Vagina (tissue), 2 donors: Measurements from ENCODE around the gene PRMT7.

Source experiments
- CTCF ChIP-seq, 3 experiments: fragments of 450-650 bp in 2 of 3; fragments of 200-600 bp in 1 of 3; sonication (generic) in 1 of 3; IDR thresholded peaks; one replicate each; pipeline ENCODE4 v1.5.1; 2017 to 2019; ENCODE audit warnings: antibody characterized with exemption in 3 of 3, mild to moderate bottlenecking in 2 of 3, moderate library complexity in 2 of 3
- POLR2AphosphoS5 ChIP-seq, 2 donors: sonication (generic); formaldehyde crosslinking; IDR thresholded peaks; one replicate each; pipeline ENCODE4 v1.9.0; 2017; ENCODE audit warnings: antibody characterized with exemption in 2 of 2, mild to moderate bottlenecking in 2 of 2, low read depth in 1 of 2; ENCODE audit not compliant: insufficient read depth in 1 of 2

DNA sequence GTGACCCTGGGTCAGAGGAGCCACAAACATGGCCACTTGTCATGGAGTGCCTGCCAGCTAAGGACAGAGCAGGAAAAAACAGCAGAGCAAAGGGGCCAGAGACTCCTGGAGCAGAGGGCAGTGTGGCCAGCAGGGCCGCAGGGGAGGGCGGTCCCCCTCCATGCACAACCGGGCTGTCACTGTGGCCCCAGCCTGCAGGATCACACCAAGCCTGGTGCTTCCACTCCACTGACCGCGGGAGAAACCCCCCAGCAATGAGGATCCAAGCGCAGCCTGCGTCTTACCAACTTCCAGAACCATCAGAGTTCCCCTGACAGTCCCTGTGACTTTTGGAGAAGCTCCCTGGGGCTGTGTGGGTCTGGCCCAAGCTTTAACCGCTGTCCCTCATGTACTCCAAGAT is 62.0 kb downstream of the PRMT7 start:
- TF ChIP-seq CTCF (IDR thresholded peaks at IDR 0.05) (no peak), POLR2AphosphoS5 (IDR thresholded peaks at IDR 0.05; ENCODE audit: insufficient read depth in 1 of 2, low read depth in 1 of 2) (no peak)
